Mesothelial cell of epicardium (in vitro differentiated cells): Measurements from ENCODE around the gene INA. TPM values are rescaled to one million over a fixed set of nuclear protein-coding genes. Genes with fewer than 3 reads are reported as not detected.

Experiments
- DNase-seq, 2 experiments: peaks; one replicate each; pipeline ENCODE4 v3.0.0; 2021; ENCODE audit warnings: low spot score in 2 of 2; ENCODE audit not compliant: unreplicated experiment in 2 of 2
- H3K27ac Mint-ChIP-seq: 2 replicates; pipeline ENCODE4 v1.8.0; 2021; ENCODE audit warnings: mixed read lengths
- H3K27me3 Mint-ChIP-seq: 2 replicates; pipeline ENCODE4 v1.8.0; 2021; ENCODE audit warnings: low read depth, mixed read lengths
- H3K36me3 Mint-ChIP-seq: 2 replicates; pipeline ENCODE4 v1.8.0; 2021; ENCODE audit warnings: mixed read lengths
- H3K4me1 Mint-ChIP-seq: 2 replicates; pipeline ENCODE4 v1.8.0; 2021; ENCODE audit warnings: mixed read lengths
- H3K4me3 Mint-ChIP-seq: 2 replicates; pipeline ENCODE4 v1.8.0; 2021; ENCODE audit warnings: mild to moderate bottlenecking, moderate library complexity, mixed read lengths
- H3K9me3 Mint-ChIP-seq: 2 replicates; pipeline ENCODE4 v1.8.0; 2021; ENCODE audit warnings: mixed read lengths
- total RNA-seq: library from RNA; stranded (reverse); gene quantifications from 3 replicates; pipeline ENCODE4 v1.2.1, GENCODE V29; 2021
- TF ChIP-seq, protein P1 (sequence below): fragments of 200-600 bp; sonication (generic); IDR thresholded peaks from one replicate; pipeline ENCODE4 v1.5.0; 2021; ENCODE audit warnings: antibody characterized with exemption; ENCODE audit not compliant: unreplicated experiment

INA gene
- total RNA-seq, 1 donor from 2014 or later = 1.1 TPM

DNA sequence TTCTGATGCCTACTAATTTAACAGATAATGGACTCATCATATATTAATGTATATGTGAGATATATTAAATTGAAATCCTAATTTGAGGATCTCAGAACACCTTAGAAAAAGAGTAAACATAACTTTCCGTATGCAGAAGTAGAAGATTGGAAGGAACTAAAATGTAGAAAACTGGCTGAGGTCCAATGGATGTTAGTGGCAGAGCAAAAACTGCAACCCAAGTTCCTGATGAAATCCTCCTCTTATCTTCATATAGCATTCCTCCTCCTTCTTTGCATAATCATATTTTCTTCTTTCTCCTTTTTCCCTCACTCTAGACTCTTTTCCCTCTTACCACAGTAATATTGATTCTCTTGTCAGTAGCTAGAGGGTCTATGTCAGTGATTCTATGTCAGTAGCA lies 6.0 kb downstream of the INA start:
- Mint-ChIP-seq H3K27me3 (peaks cover 75% of the 10 kb centered on the region), H3K36me3 (no peaks in the 10 kb centered on the region), H3K4me1 (peaks cover 6% of the 10 kb centered on the region), H3K9me3 (no peaks in the 10 kb centered on the region), H3K27ac (no peak overlapping the region), H3K4me3 (no peak overlapping the region)
- no peak for DNase-seq
- TF ChIP-seq, protein P1, sequence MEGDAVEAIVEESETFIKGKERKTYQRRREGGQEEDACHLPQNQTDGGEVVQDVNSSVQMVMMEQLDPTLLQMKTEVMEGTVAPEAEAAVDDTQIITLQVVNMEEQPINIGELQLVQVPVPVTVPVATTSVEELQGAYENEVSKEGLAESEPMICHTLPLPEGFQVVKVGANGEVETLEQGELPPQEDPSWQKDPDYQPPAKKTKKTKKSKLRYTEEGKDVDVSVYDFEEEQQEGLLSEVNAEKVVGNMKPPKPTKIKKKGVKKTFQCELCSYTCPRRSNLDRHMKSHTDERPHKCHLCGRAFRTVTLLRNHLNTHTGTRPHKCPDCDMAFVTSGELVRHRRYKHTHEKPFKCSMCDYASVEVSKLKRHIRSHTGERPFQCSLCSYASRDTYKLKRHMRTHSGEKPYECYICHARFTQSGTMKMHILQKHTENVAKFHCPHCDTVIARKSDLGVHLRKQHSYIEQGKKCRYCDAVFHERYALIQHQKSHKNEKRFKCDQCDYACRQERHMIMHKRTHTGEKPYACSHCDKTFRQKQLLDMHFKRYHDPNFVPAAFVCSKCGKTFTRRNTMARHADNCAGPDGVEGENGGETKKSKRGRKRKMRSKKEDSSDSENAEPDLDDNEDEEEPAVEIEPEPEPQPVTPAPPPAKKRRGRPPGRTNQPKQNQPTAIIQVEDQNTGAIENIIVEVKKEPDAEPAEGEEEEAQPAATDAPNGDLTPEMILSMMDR = no peak

DNA sequence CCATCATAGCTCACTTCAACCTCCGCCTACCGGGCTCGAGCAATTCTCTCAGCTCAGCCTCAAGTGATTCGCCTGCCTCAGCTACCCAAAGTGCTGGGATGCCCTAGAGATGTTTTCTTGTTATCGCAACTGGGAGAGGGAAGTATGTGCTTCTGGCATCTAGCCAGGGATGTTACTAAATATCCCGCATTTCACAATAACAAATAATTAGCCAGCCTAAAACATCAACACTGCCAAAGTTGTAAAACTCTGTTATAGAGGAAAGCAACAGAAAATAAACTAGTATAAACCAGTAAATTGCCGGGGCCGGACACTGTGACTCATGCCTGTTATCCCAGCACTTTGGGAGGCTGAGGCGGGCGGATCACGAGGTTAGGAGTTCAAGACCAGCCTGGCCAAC lies 7.2 kb downstream of the INA start:
- Mint-ChIP-seq H3K27me3 (peaks cover 75% of the 10 kb centered on the region), H3K36me3 (no peaks in the 10 kb centered on the region), H3K4me1 (peaks cover 5% of the 10 kb centered on the region), H3K9me3 (no peaks in the 10 kb centered on the region), H3K27ac (no peak overlapping the region), H3K4me3 (no peak overlapping the region)
- no peak for DNase-seq
- TF ChIP-seq, protein P1 = no peak

DNA sequence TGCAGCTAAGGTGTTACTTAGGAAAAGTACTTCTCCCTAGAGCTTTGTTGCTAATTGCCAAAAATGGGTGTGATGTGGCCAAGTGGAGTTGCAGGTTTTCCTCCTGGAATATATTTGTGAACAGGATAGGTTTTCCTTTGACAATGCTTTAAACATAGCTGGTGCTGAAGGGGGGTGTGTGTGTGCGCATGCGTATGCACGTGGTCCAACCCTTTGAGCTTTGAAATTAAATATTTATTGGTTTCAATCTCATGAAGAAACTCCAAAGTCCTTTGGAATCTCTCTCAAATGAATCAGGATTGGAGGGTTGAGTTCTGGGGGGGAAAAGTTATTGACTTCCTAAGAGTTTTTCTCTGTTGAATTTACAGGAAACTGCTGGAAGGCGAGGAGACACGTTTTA lies 11.1 kb downstream of the INA start:
- TF ChIP-seq, protein P1 = no peak
- Mint-ChIP-seq H3K27me3 (peaks cover 51% of the 10 kb centered on the region), H3K4me3 (no peak overlapping the region), H3K9me3 (no peaks in the 10 kb centered on the region), H3K36me3 (no peaks in the 10 kb centered on the region), H3K4me1 (no peaks in the 10 kb centered on the region), H3K27ac (no peak overlapping the region)
- DNase-seq = no peak

DNA sequence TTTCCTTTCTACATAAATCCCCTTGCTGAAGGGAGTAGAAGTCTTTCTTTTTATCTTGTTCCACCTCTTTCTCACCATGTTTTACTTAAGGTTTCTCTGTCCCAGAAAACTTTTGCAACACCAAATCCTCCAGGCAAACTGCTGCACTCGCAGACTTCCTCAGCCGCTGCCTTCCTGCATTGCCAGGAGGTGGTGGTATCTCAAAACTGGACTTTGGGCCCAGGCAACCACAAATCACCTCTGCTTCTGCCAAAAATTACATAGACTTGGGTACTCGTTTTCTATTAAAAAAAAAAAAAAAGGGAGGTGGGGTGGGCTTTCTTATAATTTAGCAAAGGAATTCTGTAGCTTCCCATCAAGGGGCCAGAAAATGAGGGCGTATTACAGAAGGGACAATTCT lies 14.7 kb downstream of the INA start:
- H3K9me3 Mint-ChIP-seq = no peaks in the 10 kb centered on the region
- H3K36me3 Mint-ChIP-seq = no peaks in the 10 kb centered on the region

DNA sequence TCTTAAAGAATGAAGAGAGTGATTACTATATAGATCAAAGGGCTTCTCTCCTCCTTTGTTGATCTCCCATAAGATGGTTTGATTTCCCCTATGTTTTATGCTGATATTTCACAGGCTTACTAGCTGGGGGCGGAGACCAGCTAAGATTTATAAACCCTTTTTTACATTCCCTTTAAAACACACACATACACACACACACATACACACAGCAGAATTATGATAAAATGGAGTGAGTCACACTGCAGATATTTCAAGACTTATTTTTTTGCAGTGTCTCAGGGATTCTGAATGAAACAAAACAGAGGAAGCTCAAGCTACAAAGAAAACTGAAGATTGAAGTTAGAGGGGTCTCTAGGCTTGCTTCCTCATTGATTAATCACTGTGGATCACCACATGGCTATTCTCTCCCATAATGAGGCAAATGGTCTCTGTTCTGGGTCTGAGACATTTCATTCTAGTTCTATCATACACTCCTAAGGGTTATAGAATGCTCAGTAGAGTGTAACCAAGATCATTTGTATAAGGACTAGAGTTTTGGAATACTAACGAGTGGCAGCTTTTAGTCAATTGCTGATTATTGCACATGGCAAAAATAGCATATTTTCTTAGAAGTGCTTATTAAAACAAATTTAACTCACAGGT lies 18.6 kb downstream of the INA start:
- H3K4me1 Mint-ChIP-seq = peaks cover 12% of the 10 kb centered on the region
- peaks cover 2% of the 10 kb centered on the region for H3K27me3 Mint-ChIP-seq
- H3K9me3 Mint-ChIP-seq = no peaks in the 10 kb centered on the region
- no peak for DNase-seq
- no peaks in the 10 kb centered on the region for H3K36me3 Mint-ChIP-seq
- no peak overlapping the region for H3K27ac Mint-ChIP-seq
- no peak overlapping the region for H3K4me3 Mint-ChIP-seq
- TF ChIP-seq, protein P1 = no peak

More for the DNA sequence above, 14.7 kb downstream of the INA start:
- no peak overlapping the region for H3K27ac Mint-ChIP-seq
- TF ChIP-seq, protein P1 = no peak
- peaks cover 12% of the 10 kb centered on the region for H3K4me1 Mint-ChIP-seq
- peaks cover 35% of the 10 kb centered on the region for H3K27me3 Mint-ChIP-seq
- no peak for DNase-seq
- no peak overlapping the region for H3K4me3 Mint-ChIP-seq

DNA sequence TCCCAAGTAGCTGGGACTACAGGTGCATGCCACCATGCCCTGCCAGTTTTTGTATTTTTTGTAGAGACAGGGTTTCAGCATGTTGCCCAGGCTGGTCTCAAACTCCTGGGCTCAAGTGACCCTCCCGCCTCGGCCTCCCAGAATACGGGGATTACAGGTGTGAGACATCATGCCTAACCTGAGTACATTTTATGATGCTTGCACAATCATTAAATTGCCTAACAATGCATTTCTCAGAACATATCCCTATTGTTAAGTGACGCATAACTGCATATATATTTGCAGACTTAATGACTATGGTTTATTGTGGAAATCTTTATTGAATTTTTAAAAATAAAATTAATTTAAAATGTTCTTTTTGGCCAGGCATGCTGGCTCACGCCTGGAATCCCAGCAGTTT lies 30.7 kb downstream of the INA start:
- Mint-ChIP-seq H3K36me3 (peaks cover 37% of the 10 kb centered on the region), H3K27me3 (no peaks in the 10 kb centered on the region), H3K4me1 (no peaks in the 10 kb centered on the region), H3K27ac (no peak overlapping the region), H3K9me3 (no peaks in the 10 kb centered on the region), H3K4me3 (no peak overlapping the region)
- DNase-seq = no peak
- TF ChIP-seq, protein P1 = no peak
